GM23338 (cell line): ENCODE results near the gene MRPS26.

Experiments
- CTCF ChIP-seq, 2 experiments: fragments of 200-600 bp in 1 of 2; sonication (generic) in 1 of 2; conservative IDR thresholded peaks; 2 replicates each; pipeline versions ENCODE4 v1.5.1 to v1.6.1; 2016 to 2017; ENCODE audit warnings: antibody characterized with exemption in 2 of 2, low read depth in 2 of 2, mild to moderate bottlenecking in 2 of 2, moderate library complexity in 1 of 2
- EZH2 ChIP-seq: fragments of 200-600 bp; sonication (generic); IDR thresholded peaks from one replicate; pipeline ENCODE4 v1.8.0; 2017; ENCODE audit warnings: antibody characterized with exemption, mild to moderate bottlenecking, low read depth; ENCODE audit not compliant: unreplicated experiment
- EZH2phosphoT487 ChIP-seq: fragments of 200-600 bp; sonication (generic); IDR thresholded peaks from one replicate; pipeline ENCODE4 v1.8.1; 2018; ENCODE audit warnings: antibody characterized with exemption; ENCODE audit not compliant: unreplicated experiment
- POLR2AphosphoS5 ChIP-seq: IDR thresholded peaks from 2 replicates; pipeline ENCODE4 v1.6.1; 2016; ENCODE audit warnings: antibody characterized with exemption, low read depth
- REST ChIP-seq: IDR thresholded peaks from one replicate; pipeline ENCODE4 v1.6.1; 2018; ENCODE audit warnings: antibody characterized with exemption; ENCODE audit not compliant: unreplicated experiment
- ZNF114 ChIP-seq: fragments of 250-450 bp; sonication (Bioruptor Pico); IDR thresholded peaks from 2 replicates; pipeline ENCODE4 v1.5.0; 2020; ENCODE audit warnings: mild to moderate bottlenecking, moderate library complexity

DNA sequence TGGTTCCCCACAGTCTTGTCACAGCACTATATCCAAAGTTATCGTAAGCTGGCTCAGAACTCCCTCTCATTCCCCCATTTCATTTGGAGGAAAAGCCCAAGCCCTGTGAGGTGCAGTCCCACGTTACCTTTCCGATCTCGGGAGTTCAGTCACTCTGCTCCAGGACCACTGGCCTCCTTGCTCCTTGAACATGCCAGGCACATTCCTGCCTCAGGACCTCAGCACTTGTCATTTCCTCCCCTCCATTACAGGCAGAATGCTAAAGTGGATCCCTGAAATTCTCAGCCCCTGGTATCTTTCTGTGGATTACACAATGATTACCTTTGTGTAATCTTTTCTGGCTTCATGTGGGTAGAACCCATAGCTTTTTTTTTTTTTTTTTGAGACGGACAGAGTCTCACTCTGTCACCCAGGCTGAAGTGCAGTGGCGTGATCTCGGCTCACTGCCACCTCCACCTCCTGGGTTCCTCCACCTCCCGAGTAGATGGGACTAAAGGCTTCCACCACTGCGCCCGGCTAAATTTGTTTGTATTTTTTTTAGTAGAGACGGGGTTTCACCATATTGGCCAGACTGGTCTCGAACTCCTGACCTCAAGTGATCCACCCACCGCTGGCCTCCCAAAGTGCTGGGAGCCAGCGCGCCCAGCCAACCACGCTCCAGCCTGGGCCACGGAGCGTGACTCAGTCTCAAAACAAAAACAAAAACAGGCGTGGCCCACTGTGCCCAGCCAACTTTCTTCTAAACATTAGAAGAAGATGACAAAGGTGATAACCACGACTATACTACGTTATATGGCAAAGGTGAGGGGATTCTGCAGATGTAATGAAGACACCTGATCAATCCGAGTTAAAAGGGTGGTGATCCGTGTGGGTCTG lies 21.5 kb downstream of the MRPS26 start:
- TF ChIP-seq CTCF (conservative IDR thresholded peaks at IDR 0.05; ENCODE audit: low read depth in 2 of 2): no peak
- no peak for TF ChIP-seq EZH2
- TF ChIP-seq EZH2phosphoT487: no peak
- no peak for TF ChIP-seq POLR2AphosphoS5
- no peak for TF ChIP-seq REST
- no peak for TF ChIP-seq ZNF114 (CRISPR knock-in tag)
